GM18858 (cell line): ENCODE measurements around the gene LEMD3.
A peak's percentile ranks its signal among the peaks of the same experiment; 100 is the strongest.

Experiments used
- ATAC-seq: cut with Tn5 transposase; IDR thresholded peaks from one replicate; pipeline ENCODE4 v1.9.1; 2021; ENCODE audit not compliant: unreplicated experiment

LEMD3 gene

GRCh38 chr12:65169320-65170208, at the start of gene LEMD3:
Gene LEMD3, plus strand, starts transcription at chr12:65169583. Its CDS starts 14 bp downstream, at chr12:65169597.
- peak; percentile 84 for ATAC-seq

DNA sequence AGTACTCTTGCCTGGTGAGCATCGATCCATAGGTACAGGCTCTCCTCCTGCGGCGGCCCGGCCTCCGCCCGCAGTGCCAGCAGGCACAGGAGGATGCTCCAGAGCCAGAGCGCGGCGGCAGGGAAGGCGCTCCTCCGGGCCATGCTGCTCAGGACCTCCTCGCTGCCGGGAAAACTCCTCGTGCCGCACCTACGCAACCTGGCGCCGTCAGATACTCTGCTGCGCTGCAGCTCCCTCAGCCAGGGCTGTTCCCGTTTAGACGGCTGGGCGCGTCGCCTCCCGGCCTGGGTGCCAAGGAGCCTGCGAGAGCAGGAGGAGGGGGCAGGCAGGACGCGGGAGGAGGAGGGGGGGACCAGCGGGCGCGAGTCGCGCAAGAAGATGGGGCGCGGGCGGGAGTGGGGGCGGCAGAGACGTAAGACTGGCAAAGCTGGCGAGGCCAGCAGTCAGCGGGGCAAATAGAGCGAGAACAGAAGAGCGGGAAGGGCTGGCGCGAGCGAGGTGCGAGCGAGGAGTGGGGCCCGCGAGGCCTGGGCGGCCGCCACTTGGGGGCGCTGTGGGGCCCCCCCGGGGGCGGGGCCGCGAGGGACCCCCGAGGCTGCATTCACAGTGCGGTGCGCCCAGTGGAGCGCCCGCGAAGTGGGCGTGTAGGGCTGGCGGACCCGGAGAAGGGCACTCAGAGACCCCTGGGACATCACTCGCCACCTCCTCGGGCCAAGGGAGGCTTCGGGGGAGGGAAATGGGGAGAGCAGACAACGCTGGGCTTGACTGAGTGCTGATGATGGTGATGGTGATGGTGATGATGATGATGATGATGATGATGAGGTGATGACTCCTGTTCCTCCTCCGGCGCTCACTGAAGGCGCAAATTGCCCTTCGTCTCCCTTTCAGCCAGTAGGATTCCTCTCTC, 48.1 kb upstream of the LEMD3 start, which contains the start of gene WIF1:
Gene WIF1, minus strand, starts transcription at position 257 of the 907 bp plus-strand sequence. Its CDS starts 114 bp downstream, at position 143.
- ATAC-seq, result no peak

DNA sequence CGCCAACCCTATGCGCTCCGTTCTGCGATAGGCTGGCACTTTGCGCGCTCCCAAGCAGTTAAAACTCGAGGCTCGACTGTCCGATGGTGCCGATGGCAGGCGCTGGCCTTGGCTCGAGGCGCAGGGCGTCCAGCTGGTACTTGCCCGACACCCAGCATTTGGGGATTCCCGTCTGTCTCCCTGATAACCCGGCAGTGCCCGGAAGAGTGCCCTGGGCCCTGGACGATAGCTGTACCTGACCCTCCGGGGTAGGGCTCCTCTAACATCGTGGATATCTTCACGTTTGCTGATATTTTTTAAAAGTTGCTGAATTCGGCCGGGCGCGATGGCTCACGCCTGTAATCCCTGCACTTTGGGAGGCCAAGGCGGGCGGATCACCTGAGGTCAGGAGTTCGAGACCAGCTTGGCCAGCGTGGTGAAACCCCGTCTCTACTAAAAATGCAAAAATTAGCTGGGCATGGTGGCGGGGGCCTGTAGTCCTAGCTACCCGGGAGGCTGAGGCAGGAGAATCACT, 47.4 kb upstream of the LEMD3 start:
- ATAC-seq, result no peak

- no peak for ATAC-seq
Observed at GRCh38 chr12:65122703-65123102, 46.7 kb upstream of the LEMD3 start.

GRCh38 chr12:65123435-65124063, 45.8 kb upstream of the LEMD3 start:
- no peak for ATAC-seq

DNA sequence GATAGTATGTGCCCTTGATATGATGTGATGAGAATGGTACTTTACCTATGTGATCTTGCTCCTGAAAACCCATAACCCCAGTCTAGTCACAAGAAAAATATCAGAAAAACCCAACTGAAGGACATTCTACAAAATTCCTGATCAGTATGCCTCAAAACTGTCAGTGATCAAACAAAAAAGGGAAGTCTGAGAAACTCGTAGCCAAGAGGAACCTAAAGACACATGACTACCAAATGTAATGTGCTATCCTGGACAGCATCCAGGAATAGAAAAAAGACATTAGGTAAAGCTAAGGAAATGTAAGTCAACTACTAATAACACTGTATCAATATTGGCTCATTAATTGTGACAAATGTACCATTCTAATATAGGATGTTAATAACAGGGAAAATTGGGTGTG, 44.1 kb upstream of the LEMD3 start:
- ATAC-seq, result no peak

DNA sequence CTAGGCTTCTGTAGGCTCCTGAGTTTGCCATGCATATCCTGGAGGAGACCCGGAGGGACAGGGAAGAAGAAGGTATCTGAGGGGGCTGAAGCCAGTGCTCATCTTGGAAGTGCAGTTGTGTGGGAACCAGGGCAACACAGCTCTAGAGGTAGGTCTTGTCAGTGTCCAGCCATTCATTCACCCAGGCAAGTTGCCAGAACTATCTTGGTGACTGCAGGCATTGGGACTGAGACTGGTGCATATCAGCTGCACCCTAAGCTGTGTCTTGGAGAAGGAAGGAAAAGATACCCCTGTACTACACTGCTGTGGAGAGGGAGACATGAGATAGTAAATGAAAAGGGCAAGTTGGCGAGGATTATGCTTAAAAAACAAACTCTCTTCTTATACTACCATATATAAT, 43.4 kb upstream of the LEMD3 start:
- no peak for ATAC-seq

DNA sequence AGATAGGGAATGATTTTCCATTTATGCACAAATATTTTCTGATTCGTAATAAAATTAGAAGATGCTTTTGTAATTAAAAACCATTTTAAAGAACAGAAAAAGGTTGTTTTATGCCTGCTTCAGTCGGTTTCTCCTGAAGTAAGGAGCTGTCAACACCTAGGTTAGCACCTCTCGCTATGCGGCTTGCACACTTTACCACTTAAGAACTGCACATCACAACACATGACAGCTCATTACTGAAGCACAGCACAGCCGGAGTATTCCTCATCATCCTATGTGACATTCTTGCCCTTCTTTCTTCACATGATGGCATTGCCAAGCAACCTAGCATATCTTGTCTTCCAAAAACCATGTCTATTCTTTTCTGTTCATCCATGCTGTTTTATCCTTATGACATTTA, 42.9 kb upstream of the LEMD3 start:
- no peak for ATAC-seq

GRCh38 chr12:65133879-65134278, 35.5 kb upstream of the LEMD3 start:
- no peak for ATAC-seq

DNA sequence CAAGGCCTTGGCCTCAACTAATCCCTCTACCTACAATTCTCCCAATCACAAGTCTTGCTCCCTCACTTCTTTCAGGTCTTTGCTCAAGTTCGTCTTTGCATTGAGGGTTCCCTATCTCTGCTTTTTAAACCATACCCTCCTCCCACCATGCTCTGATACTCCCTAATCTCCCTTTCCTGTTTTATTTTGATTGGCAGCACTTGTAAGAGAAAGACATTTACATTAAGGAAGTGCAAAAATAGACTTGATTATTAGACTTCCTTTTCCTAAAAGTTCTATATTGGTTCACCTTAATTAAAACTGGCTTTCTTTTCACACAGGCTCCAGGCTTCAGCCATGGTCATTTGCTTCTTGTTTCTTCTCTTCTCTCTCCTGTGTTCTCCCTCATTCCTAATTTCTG, 30.0 kb upstream of the LEMD3 start:
- no peak for ATAC-seq

GRCh38 chr12:65140738-65141137, 28.6 kb upstream of the LEMD3 start:
- no peak for ATAC-seq

GRCh38 chr12:65147312-65147905, 22.0 kb upstream of the LEMD3 start:
- ATAC-seq, result no peak

DNA sequence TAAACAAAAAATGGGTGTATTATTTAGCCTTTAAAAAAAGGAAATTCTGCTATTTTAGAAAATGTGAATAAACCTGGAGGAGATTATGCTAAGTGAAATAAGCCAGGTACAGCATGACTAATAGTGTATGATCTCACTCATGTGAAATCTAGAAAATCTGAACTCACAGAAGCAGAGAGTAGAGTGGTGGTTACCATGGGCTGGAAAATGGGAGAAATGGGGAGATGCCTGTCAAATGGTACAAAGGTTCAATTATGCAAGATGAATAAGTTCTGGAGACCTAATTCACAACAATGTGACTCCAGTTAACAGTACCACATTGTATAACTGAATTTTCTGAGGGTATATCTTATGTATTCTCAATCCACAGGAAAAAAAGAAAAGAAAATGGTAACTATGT, 17.4 kb upstream of the LEMD3 start:
- ATAC-seq, result no peak

GRCh38 chr12:65152596-65152995, 16.8 kb upstream of the LEMD3 start:
- ATAC-seq, result no peak

DNA sequence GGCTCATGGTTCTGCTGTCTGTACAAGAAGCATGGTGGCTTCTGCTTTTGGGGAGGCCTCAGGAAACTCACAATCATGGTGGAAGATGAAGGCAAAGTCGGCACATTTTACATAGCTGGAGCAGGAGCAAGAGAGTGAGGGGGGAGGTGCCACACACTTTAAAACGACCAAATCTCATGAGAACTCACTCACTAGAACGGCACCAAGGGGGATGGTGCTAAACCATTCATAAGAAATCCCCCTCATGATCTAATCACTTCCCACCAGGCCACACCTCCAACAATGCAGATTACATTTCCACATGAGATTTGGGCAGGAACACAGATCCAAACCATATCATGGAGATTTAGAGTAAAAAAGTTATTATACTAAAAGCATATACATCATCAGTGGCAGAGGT, 13.6 kb upstream of the LEMD3 start:
- ATAC-seq, result no peak

DNA sequence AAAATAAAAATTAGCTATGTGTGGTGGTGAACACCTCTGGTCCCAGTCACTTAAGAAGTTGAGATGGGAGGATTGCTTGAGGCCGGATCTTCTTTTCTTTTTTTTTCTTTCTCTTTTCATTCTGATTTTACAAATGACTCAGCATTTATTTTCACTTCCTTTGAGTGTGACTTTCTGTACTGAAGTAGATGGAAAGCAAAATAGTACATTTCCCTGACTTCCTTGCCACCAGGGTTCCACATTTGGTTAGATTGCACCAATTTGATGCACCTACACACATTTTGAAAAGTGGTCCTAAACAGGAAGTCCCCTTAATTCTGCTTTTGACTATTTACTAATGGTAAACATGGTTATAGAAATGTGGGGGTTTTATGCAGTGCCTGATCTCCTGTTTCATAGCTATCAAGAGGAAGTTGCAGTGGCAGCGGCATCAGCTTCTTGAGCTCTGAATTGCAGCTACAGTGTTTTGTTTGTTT, 13.0 kb upstream of the LEMD3 start:
- ATAC-seq, result peak; percentile 94

GRCh38 chr12:65157091-65157490, 12.3 kb upstream of the LEMD3 start:
- ATAC-seq, result no peak

DNA sequence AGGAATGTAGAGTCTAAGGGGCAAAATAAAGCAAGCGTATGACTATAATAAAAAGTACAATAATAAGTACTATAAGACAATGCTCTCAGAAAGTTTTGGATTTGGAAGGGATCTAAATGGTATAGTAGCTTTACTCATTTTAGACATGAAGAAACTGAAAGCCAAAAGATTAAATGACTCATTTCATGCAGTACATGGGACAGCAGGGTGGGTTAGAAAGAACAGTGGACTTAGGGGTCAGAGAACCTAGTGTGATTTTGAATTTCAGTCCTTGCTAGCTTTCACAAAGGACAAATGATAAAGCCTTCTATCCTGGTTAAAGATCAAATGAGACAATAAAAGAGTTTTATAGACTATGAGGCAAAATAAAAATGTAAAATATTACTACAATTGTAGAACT, 6.8 kb upstream of the LEMD3 start:
- ATAC-seq, result peak; percentile 51

GRCh38 chr12:65164244-65164643, 5.1 kb upstream of the LEMD3 start:
- no peak for ATAC-seq

- no peak for ATAC-seq
Observed at GRCh38 chr12:65164774-65165173, 4.6 kb upstream of the LEMD3 start.
